Lower leg skin (tissue), 4 donors: ENCODE measurements around the gene LAIR2. TPM values are rescaled to one million over a fixed set of nuclear protein-coding genes. Genes with fewer than 3 reads are reported as not detected.
A peak's percentile ranks its signal among the peaks of the same experiment; 100 is the strongest.
"Not testable (repeated sequence)": the region's sequence is repeated elsewhere in the genome, so short reads cannot be mapped to it uniquely, and the experiment has no call there.

ENCODE experiments used
- DNase-seq, 2 donors: peaks; one replicate each; pipeline ENCODE4 v3.0.0-alpha.2; 2019; ENCODE audit warnings: low spot score in 2 of 2
- H3K4me3 ChIP-seq: fragments of 200-600 bp; sonication (generic); 2 replicates; pipeline ENCODE4 v1.5.1; 2017; ENCODE audit warnings: mild to moderate bottlenecking, low read depth; ENCODE audit not compliant: poor library complexity, severe bottlenecking
- CTCF ChIP-seq, 3 donors: fragments of 450-650 bp; IDR thresholded peaks; one replicate each; pipeline ENCODE4 v1.5.1; 2016; ENCODE audit warnings: antibody characterized with exemption in 3 of 3, mild to moderate bottlenecking in 3 of 3, moderate library complexity in 2 of 3
- POLR2A ChIP-seq, 2 donors: fragments of 450-650 bp; IDR thresholded peaks; one replicate each; pipeline ENCODE4 v1.6.1; 2016 to 2017; ENCODE audit warnings: antibody characterized with exemption in 2 of 2, mild to moderate bottlenecking in 1 of 2, moderate library complexity in 1 of 2
- WGBS, 2 donors: methylation state at CpG; one replicate each; pipeline ENCODE4 v1.1.5; 2018; 5-methylcytosine and 5-hydroxymethylcytosine counted together
- intact Hi-C: fragments of 100-400 bp; cut with DNase I; formaldehyde crosslinking; loops from one replicate; pipeline ENCODE4 v1.15.0; 2023; ENCODE audit warnings: low total_unique reads
- total RNA-seq, 4 donors: library from RNA; depleted of rRNA; stranded (reverse); fragments of >200 nt; gene quantifications; one replicate each; pipeline ENCODE4 v1.1.0, GENCODE V29; 2016

The LAIR2 gene
- total RNA-seq, 4 donors from 2014 or later: not detected

- WGBS, 2 donors: 13 to 47% methylated on average over 38 to 45 of the region's 87 CpGs
- no peak for TF ChIP-seq CTCF (IDR thresholded peaks at IDR 0.05)
- no peak for TF ChIP-seq POLR2A (IDR thresholded peaks at IDR 0.05)
- DNase-seq: peak; percentile 88 to 98
- intact Hi-C loops: no loop called here
- H3K4me3 ChIP-seq: peak overlapping the region; percentile 21
These were observed 37.8 kb upstream of the LAIR2 start for GRCh38 chr19:54464630-54465425.

GRCh38 chr19:54465426-54466109 is 37.1 kb upstream of the LAIR2 start:
- no peak overlapping the region for H3K4me3 ChIP-seq
- TF ChIP-seq POLR2A (IDR thresholded peaks at IDR 0.05): no peak
- TF ChIP-seq CTCF (IDR thresholded peaks at IDR 0.05): no peak
- intact Hi-C loops: no loop called here
- WGBS, 2 donors: 87 to 91% methylated on average over 35 to 44 of the region's 49 CpGs
- no peak for DNase-seq

GRCh38 chr19:54466110-54466480 is 36.5 kb upstream of the LAIR2 start:
- DNase-seq, H3K4me3 ChIP-seq, intact Hi-C loops: not testable (repeated sequence)
- 95 to 96% methylated on average over 14 of the region's 14 CpGs for WGBS, 2 donors

- TF ChIP-seq CTCF (IDR thresholded peaks at IDR 0.05) (no peak), POLR2A (IDR thresholded peaks at IDR 0.05) (no peak)
- intact Hi-C loops: no loop called here
- DNase-seq: no peak
- no peak overlapping the region for H3K4me3 ChIP-seq
- WGBS, 2 donors: 34 to 40% methylated on average over 8 of the region's 8 CpGs
These were observed 33.1 kb upstream of the LAIR2 start for GRCh38 chr19:54469496-54469934.

GRCh38 chr19:54470276-54470887 is 32.2 kb upstream of the LAIR2 start:
- TF ChIP-seq CTCF (IDR thresholded peaks at IDR 0.05) (no peak), POLR2A (IDR thresholded peaks at IDR 0.05) (no peak)
- H3K4me3 ChIP-seq: no peak overlapping the region
- no peak for DNase-seq
- intact Hi-C loops: no loop called here
- WGBS, 2 donors: 61 to 68% methylated on average over 10 of the region's 10 CpGs
